H1 (cell line): Measurements from ENCODE around the gene CD96. TPM values are rescaled to one million over a fixed set of nuclear protein-coding genes. Genes with fewer than 3 reads are reported as not detected.

Source experiments
- ASH2L ChIP-seq: fragments of 200-600, 300-600 bp; sonication (generic); IDR thresholded peaks from one replicate; pipeline ENCODE4 v1.7.1; 2017; ENCODE audit warnings: low read length
- CEBPB ChIP-seq: IDR thresholded peaks from 2 replicates; pipeline ENCODE4 v1.6.1; 2012; ENCODE audit warnings: low read depth, low read length
- CHD1 ChIP-seq: IDR thresholded peaks from 2 replicates; pipeline ENCODE4 v1.6.1; 2012; ENCODE audit warnings: low read depth, low read length, improper control_type of control experiment
- CHD2 ChIP-seq: IDR thresholded peaks from 2 replicates; pipeline ENCODE4 v1.6.1; 2012; ENCODE audit warnings: low read length, improper control_type of control experiment
- EGR1 ChIP-seq: IDR thresholded peaks from 2 replicates; pipeline ENCODE4 v1.6.1; 2011; ENCODE audit warnings: low read depth, low read length, borderline replicate concordance
- EP300 ChIP-seq, 2 experiments: IDR thresholded peaks; 1 replicate in 1 of 2; 2 replicates in 1 of 2; pipeline ENCODE4 v1.6.1; 2011 to 2012; ENCODE audit warnings: low read depth in 2 of 2, low read length in 2 of 2, mild to moderate bottlenecking in 2 of 2, borderline replicate concordance in 1 of 2, inconsistent platforms in 1 of 2, moderate library complexity in 1 of 2
- KDM5A ChIP-seq: fragments of 200-600 bp; IDR thresholded peaks from 2 replicates; pipeline ENCODE4 v1.7.1; 2012; ENCODE audit warnings: mild to moderate bottlenecking, low read length, inconsistent platforms, mixed read lengths
- RFX5 ChIP-seq: IDR thresholded peaks from 2 replicates; pipeline ENCODE4 v1.6.1; 2011; ENCODE audit warnings: low read depth, low read length, improper control_type of control experiment, borderline replicate concordance
- SIRT6 ChIP-seq: IDR thresholded peaks from one replicate; pipeline ENCODE4 v1.7.1; 2012; ENCODE audit warnings: low read length, inconsistent platforms
- polyA plus RNA-seq, 7 experiments: library from polyadenylated mRNA; depleted of rRNA in 3 of 7; stranded (reverse) in 5 of 7; unstranded in 2 of 7; fragments of >200 nt in 5 of 7; fragments of 200-250 nt in 2 of 7; gene quantifications; 1 replicate in 5 of 7; 2 replicates in 1 of 7; 4 replicates in 1 of 7; pipeline versions ENCODE4 v1.2.1 to v1.2.3, GENCODE V29; 2011 to 2013; ENCODE audit warnings: missing spikeins in 2 of 7, mixed read lengths in 2 of 7
- total RNA-seq: library from RNA; stranded (reverse); fragmentation: NEBNext Ultra II Directional; extraction: Animal tissue kit (Norgen Biotek cat#: 25700); gene quantifications from 2 replicates; pipeline ENCODE4 v1.2.1, GENCODE V29; 2021
- TF ChIP-seq, protein P1 (sequence below), 3 experiments: IDR thresholded peaks; 1 replicate in 2 of 3; 2 replicates in 1 of 3; pipeline versions ENCODE4 v1.5.1 to v1.6.1; 2011; ENCODE audit warnings: low read length in 3 of 3, mild to moderate bottlenecking in 3 of 3, inconsistent platforms in 2 of 3, low read depth in 1 of 3, moderate library complexity in 1 of 3; ENCODE audit not compliant: insufficient read depth in 1 of 3; ENCODE audit errors: control extremely low read depth in 1 of 3
- TF ChIP-seq, protein P2 (sequence below): IDR thresholded peaks from 2 replicates; pipeline ENCODE4 v1.6.1; 2011; ENCODE audit warnings: low read depth, mild to moderate bottlenecking, low read length; ENCODE audit not compliant: insufficient read depth

Gene CD96
- total and polyA plus RNA-seq, 2 of the 8 experiments (the other 6 are each of a cell fraction or from before 2014, with no cell fraction given) = not detected

DNA sequence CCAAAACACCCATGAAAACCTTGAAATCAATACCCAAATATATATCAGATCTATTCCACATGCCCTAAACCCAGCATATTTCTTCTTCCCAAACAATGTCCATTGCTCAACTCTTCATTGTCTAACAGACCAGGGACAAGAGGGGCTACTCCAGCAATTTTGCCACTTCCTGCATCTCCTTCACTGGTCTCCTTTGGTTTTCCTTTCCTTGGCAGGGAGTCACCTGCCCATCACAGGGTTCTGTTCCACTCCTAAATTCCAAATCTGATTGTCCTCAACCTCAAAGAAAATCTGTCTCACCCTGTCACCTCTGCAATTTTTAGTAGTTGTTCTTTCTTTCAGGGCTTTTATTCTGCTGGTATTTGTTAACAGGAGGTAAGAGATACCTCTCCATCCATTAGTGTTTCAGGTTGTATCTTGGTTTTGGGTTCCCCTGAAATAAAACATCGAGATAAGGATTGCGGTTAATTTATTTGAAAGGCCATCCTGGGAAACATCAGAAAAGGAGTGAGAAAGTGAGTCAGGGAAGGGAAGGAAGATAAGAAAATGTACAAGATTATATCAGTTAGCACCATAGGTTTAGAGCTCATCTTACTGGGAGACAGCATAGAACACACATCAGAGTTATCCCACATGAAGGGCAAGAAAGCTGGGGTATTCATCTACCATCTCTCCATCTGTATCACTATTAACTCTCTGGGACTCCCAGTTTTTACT, 39.6 kb downstream of the CD96 start (continued):
- TF ChIP-seq, protein P1, sequence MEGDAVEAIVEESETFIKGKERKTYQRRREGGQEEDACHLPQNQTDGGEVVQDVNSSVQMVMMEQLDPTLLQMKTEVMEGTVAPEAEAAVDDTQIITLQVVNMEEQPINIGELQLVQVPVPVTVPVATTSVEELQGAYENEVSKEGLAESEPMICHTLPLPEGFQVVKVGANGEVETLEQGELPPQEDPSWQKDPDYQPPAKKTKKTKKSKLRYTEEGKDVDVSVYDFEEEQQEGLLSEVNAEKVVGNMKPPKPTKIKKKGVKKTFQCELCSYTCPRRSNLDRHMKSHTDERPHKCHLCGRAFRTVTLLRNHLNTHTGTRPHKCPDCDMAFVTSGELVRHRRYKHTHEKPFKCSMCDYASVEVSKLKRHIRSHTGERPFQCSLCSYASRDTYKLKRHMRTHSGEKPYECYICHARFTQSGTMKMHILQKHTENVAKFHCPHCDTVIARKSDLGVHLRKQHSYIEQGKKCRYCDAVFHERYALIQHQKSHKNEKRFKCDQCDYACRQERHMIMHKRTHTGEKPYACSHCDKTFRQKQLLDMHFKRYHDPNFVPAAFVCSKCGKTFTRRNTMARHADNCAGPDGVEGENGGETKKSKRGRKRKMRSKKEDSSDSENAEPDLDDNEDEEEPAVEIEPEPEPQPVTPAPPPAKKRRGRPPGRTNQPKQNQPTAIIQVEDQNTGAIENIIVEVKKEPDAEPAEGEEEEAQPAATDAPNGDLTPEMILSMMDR (IDR thresholded peaks at IDR 0.05; ENCODE audit: control extremely low read depth in 1 of 3, insufficient read depth in 1 of 3, low read depth in 1 of 3, low read length in 3 of 3) = no peak
- TF ChIP-seq, protein P2, sequence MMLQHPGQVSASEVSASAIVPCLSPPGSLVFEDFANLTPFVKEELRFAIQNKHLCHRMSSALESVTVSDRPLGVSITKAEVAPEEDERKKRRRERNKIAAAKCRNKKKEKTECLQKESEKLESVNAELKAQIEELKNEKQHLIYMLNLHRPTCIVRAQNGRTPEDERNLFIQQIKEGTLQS = no peak
- TF ChIP-seq SIRT6 = no peak
- no peak for TF ChIP-seq EGR1
- no peak for TF ChIP-seq CHD2
- TF ChIP-seq RFX5 = no peak
- TF ChIP-seq CHD1 = no peak
- TF ChIP-seq EP300 (IDR thresholded peaks at IDR 0.05; ENCODE audit: borderline replicate concordance in 1 of 2, low read depth in 2 of 2, low read length in 2 of 2) = no peak
- no peak for TF ChIP-seq KDM5A
- TF ChIP-seq ASH2L = no peak
- no peak for TF ChIP-seq CEBPB
